Measurements from ENCODE around the gene CADPS2. TPM values are rescaled to one million over a fixed set of nuclear protein-coding genes. Genes with fewer than 3 reads are reported as not detected.
A peak's percentile ranks its signal among the peaks of the same experiment; 100 is the strongest.

Gene CADPS2
- 27.8 TPM for total RNA-seq (ENCODE audit: unreplicated experiment)
- long read RNA-seq, partial matches to known transcripts = 0 of 3 reads
- long read RNA-seq, other reads (novel, unspliced or antisense) = 3 of 3 reads

DNA sequence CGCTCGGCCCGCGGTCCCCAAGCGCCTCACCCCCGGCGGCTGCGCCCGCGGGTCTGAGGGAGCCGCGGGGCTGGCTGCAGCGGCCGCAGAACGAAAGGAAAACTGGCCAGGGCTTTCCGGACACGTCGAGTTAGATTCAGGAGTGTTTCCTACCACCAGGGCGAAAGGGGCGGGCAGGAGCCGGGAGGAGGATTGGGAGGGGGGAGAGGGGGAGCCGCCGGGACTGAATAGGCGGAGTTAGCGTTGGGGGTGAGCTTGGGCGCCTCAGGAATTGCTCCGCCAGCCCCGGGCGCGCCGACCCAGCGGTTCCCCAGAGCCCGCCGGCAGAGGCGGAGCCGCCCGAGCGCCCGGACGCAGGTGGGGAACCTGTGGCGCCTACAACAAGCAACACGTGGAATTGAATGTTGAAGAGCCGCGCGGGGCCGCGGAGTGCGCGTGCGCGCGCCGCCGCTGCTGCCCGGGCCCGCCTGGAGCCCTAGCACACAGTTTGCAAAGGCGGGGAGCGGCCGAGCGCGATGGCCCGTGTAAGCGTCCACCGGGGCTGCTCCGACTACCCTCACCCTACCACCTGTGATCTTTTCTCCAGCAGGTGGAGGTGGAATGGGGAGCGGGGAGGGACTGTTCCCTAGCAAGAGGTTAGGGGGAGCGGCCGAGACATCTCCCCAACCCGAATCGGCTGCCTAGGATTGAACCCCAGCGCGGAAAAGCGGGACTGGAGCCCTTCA is at the start of gene CADPS2:
TSS of gene CADPS2 (minus strand) at position 104 of the 725 bp plus-strand sequence. CDS start 123 bp downstream, outside the sequence.
- Mint-ChIP-seq H3K27ac (ENCODE audit: unreplicated experiment) (peak within 1 kb of the TSS; percentile 81), H3K27me3 (ENCODE audit: unreplicated experiment) (peaks cover 4% of the 10 kb centered on the region), H3K9me3 (ENCODE audit: unreplicated experiment) (no peaks in the 10 kb centered on the region), H3K36me3 (ENCODE audit: low read depth, unreplicated experiment) (no peaks in the 10 kb centered on the region), H3K4me3 (ENCODE audit: unreplicated experiment) (peak within 1 kb of the TSS; percentile 96), H3K4me1 (ENCODE audit: unreplicated experiment) (peaks cover 16% of the 10 kb centered on the region)
- TF ChIP-seq, protein P1, sequence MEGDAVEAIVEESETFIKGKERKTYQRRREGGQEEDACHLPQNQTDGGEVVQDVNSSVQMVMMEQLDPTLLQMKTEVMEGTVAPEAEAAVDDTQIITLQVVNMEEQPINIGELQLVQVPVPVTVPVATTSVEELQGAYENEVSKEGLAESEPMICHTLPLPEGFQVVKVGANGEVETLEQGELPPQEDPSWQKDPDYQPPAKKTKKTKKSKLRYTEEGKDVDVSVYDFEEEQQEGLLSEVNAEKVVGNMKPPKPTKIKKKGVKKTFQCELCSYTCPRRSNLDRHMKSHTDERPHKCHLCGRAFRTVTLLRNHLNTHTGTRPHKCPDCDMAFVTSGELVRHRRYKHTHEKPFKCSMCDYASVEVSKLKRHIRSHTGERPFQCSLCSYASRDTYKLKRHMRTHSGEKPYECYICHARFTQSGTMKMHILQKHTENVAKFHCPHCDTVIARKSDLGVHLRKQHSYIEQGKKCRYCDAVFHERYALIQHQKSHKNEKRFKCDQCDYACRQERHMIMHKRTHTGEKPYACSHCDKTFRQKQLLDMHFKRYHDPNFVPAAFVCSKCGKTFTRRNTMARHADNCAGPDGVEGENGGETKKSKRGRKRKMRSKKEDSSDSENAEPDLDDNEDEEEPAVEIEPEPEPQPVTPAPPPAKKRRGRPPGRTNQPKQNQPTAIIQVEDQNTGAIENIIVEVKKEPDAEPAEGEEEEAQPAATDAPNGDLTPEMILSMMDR (IDR thresholded peaks at IDR 0.05; ENCODE audit: unreplicated experiment) = no peak
- DNase-seq (ENCODE audit: low spot score) = peak; percentile 83

DNA sequence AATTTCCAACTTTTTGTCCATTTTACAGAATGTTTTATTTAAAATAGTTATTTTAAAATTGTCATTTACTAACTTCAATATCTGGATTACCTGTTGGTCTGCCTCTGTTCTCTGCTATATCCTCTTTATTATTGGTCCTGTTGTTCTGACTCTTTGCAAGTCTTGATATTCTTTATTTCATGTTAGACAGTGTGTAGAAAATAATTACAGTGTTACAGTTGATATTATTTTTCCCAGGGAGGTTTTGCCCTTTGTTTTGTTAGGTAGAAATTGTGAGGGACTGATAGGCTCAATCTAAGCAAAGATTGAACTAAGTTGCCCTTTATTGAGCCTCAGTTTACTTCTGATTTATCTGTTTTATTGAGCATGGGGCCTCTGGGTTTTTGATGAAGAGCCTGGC is 49.4 kb upstream of the CADPS2 start:
- TF ChIP-seq, protein P1 (IDR thresholded peaks at IDR 0.05; ENCODE audit: unreplicated experiment) = no peak
- Mint-ChIP-seq H3K27me3 (ENCODE audit: unreplicated experiment) (peaks cover 1% of the 10 kb centered on the region), H3K9me3 (ENCODE audit: unreplicated experiment) (no peaks in the 10 kb centered on the region), H3K4me3 (ENCODE audit: unreplicated experiment) (no peak overlapping the region), H3K4me1 (ENCODE audit: unreplicated experiment) (peaks cover 6% of the 10 kb centered on the region), H3K27ac (ENCODE audit: unreplicated experiment) (no peak overlapping the region), H3K36me3 (ENCODE audit: low read depth, unreplicated experiment) (no peaks in the 10 kb centered on the region)
- no peak for DNase-seq (ENCODE audit: low spot score)

DNA sequence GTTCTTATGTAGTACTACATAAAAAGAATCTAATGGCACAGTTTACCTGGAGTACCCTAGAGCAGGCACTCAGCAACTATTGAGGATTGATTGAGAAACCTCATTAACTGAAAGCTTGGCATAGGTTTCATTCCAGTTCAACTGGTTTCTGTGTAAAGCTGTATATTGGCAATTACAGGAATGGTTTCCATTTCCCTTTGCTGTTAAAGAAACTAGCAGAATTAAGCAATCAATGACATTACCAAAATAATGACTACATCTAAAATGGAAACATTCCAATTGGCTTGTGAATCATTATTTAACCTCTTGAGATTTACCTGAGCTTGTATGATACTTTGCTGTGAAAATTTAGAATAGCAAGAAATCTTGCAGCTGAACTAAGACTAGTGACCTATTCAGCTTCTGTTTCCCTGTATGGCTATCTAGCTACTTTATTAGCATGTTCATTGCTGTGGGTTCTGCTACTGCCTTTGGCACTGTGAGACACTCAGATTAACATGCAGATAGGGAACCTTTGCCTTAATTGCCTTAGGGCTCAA is 33.5 kb upstream of the CADPS2 start:
- no peaks in the 10 kb centered on the region for H3K36me3 Mint-ChIP-seq (ENCODE audit: low read depth, unreplicated experiment)
- no peak overlapping the region for H3K4me3 Mint-ChIP-seq (ENCODE audit: unreplicated experiment)
- DNase-seq (ENCODE audit: low spot score) = no peak
- H3K27ac Mint-ChIP-seq (ENCODE audit: unreplicated experiment) = no peak overlapping the region
- H3K4me1 Mint-ChIP-seq (ENCODE audit: unreplicated experiment) = no peaks in the 10 kb centered on the region
- H3K9me3 Mint-ChIP-seq (ENCODE audit: unreplicated experiment) = no peaks in the 10 kb centered on the region
- TF ChIP-seq, protein P1 (IDR thresholded peaks at IDR 0.05; ENCODE audit: unreplicated experiment) = no peak
- peaks cover 1% of the 10 kb centered on the region for H3K27me3 Mint-ChIP-seq (ENCODE audit: unreplicated experiment)

DNA sequence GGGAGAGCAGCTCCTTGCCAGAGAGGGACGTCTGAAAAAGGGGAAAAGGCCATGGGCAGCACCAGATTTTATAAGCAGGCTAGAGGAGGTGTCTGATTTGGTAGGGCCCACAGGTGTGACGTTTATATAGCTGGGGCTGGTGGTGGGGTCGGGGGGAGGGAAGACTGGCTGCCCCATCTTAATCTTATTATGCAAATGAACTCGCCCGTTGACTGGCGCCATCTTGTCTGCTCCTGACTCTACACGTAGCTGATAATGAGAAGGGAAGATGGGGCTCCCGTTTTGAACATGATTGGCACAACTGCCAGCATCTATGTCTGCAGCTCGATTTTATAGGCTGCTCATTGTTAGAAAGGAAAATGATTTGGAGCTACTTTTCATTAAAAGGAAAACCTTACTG is 28.6 kb upstream of the CADPS2 start:
- TF ChIP-seq, protein P1 (IDR thresholded peaks at IDR 0.05; ENCODE audit: unreplicated experiment) = no peak
- H3K4me1 Mint-ChIP-seq (ENCODE audit: unreplicated experiment) = no peaks in the 10 kb centered on the region
- H3K9me3 Mint-ChIP-seq (ENCODE audit: unreplicated experiment) = no peaks in the 10 kb centered on the region
- H3K4me3 Mint-ChIP-seq (ENCODE audit: unreplicated experiment) = no peak overlapping the region
- H3K27ac Mint-ChIP-seq (ENCODE audit: unreplicated experiment) = no peak overlapping the region
- H3K27me3 Mint-ChIP-seq (ENCODE audit: unreplicated experiment) = no peaks in the 10 kb centered on the region
- H3K36me3 Mint-ChIP-seq (ENCODE audit: low read depth, unreplicated experiment) = no peaks in the 10 kb centered on the region
- no peak for DNase-seq (ENCODE audit: low spot score)

DNA sequence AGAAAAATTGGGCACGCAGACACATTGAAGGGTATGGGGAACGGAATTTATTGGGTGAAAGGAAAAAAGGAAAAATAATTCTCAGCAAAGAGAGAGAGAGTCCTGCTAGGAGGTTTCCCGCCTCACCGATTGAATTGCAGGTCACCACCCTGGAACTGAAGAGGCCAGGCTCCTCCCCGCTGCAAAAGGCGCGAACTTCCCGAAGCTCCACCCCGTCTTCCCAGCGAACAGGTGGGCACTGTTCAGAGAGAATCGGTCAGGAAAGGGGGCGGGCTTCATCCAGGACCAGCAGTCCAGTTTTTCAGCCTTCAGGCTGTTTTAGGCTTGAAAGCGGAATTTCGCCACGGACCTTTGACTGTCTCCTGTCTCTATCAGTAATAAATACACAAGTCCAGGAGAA is 27.3 kb upstream of the CADPS2 start:
- no peak overlapping the region for H3K4me3 Mint-ChIP-seq (ENCODE audit: unreplicated experiment)
- TF ChIP-seq, protein P1 (IDR thresholded peaks at IDR 0.05; ENCODE audit: unreplicated experiment) = no peak
- no peak for DNase-seq (ENCODE audit: low spot score)
- H3K27me3 Mint-ChIP-seq (ENCODE audit: unreplicated experiment) = no peaks in the 10 kb centered on the region
- no peaks in the 10 kb centered on the region for H3K9me3 Mint-ChIP-seq (ENCODE audit: unreplicated experiment)
- no peaks in the 10 kb centered on the region for H3K4me1 Mint-ChIP-seq (ENCODE audit: unreplicated experiment)
- no peak overlapping the region for H3K27ac Mint-ChIP-seq (ENCODE audit: unreplicated experiment)
- H3K36me3 Mint-ChIP-seq (ENCODE audit: low read depth, unreplicated experiment) = no peaks in the 10 kb centered on the region
